ENCODE measurements around the gene SLC4A2. TPM values are rescaled to one million over a fixed set of nuclear protein-coding genes. Genes with fewer than 3 reads are reported as not detected.
A peak's percentile ranks its signal among the peaks of the same experiment; 100 is the strongest.
"Not testable (repeated sequence)": the region's sequence is repeated elsewhere in the genome, so short reads cannot be mapped to it uniquely, and the experiment has no call there.

The SLC4A2 gene
- total RNA-seq, 2 donors from 2014 or later, result 50.1 to 147 TPM

DNA sequence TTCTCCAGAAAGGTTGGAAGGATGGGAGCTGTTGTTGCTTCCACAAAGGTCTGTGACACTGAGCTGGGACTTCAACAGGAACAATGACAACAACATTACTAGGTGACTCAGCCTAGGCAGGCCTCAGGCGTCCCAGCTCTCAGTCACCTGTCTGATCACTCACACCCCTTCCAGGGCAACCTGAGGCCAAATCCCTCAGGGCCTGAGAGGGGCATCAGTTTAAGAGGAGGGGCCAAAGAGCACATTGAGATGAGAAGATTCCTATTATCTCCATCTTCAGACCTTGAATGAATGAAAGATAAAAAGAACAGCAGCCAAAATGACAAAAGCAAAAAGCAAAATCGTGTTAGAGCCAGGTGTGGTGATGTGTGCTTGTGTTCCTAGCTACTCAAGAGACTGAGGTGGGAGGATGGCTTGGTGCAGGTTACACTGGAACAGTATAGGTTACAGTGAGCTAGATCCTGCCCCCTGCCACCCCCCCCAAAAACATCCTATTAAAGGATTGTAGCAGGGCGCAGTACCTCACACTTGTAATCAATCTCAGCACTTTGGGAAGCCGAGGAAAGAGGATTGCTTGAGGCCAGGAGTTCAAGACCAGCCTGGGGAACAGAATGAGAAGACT lies 34.8 kb upstream of the SLC4A2 start, which contains the start of gene ATG9B:
TSS of gene ATG9B (minus strand) at position 60 of the 622 bp plus-strand sequence. CDS start 71 bp downstream, outside the sequence.
- WGBS, 2 donors, result 80 to 82% methylated on average over 4 of the region's 4 CpGs

DNA sequence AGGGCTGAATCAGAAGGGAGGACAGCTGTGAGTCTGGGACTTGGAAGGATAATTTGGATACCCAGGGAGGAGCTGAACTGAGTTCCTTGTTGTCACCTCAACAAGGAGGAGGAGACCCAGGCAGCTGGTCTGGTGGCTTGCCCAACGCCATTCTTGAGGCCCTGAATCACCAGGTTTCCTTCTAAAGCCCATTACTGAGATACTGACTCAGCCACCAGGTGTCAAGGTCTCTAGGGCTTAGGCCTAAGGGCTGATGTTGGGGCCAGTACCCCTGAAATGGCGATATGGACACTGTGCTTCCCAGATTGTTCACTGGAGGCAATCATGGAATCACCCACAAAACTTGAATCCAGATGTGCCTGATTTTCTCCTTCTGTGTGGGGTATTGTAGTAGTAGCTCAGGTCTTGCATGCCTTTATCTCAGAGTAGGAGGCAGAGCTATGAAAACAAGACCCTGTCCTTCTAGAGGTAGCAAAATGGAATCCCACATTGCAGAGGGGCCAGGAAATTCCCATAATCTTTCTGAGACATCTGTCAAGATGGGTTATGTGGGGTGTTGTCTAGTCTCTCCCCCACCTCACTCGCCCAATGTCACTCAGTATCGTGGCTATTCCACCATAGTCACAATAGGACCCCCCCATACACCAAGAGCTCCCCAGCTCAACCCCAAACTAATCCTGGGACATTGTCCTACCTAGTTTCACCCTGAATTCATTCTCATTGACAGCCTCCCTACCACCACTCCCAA lies 33.3 kb upstream of the SLC4A2 start:
- Histone ChIP-seq H3K4me3 (no peak overlapping the region), H3K36me3 (replicated peaks in 1 of 2; ENCODE audit: insufficient read depth in 1 of 2, low read depth in 2 of 2) (no peaks in the 10 kb centered on the region), H3K9me3 (no peaks in the 10 kb centered on the region), H3K27me3 (no peaks in the 10 kb centered on the region), H3K27ac (no peak overlapping the region), H3K4me1 (peaks cover 5% of the 10 kb centered on the region)
- intact Hi-C loops (cut with DNase I), result no loop called here
- TF ChIP-seq, protein P1, sequence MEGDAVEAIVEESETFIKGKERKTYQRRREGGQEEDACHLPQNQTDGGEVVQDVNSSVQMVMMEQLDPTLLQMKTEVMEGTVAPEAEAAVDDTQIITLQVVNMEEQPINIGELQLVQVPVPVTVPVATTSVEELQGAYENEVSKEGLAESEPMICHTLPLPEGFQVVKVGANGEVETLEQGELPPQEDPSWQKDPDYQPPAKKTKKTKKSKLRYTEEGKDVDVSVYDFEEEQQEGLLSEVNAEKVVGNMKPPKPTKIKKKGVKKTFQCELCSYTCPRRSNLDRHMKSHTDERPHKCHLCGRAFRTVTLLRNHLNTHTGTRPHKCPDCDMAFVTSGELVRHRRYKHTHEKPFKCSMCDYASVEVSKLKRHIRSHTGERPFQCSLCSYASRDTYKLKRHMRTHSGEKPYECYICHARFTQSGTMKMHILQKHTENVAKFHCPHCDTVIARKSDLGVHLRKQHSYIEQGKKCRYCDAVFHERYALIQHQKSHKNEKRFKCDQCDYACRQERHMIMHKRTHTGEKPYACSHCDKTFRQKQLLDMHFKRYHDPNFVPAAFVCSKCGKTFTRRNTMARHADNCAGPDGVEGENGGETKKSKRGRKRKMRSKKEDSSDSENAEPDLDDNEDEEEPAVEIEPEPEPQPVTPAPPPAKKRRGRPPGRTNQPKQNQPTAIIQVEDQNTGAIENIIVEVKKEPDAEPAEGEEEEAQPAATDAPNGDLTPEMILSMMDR (IDR thresholded peaks at IDR 0.05), result no peak
- TF ChIP-seq POLR2A (IDR thresholded peaks at IDR 0.05), result no peak
- DNase-seq, result no peak
- 79 to 85% methylated on average over 3 to 4 of the region's 4 CpGs for WGBS, 2 donors
- no peak for ATAC-seq

More for the DNA sequence above, 34.8 kb upstream of the SLC4A2 start, which contains the start of gene ATG9B:
- Histone ChIP-seq H3K9me3 (no peaks in the 10 kb centered on the region), H3K4me3 (no peak within 1 kb of the TSS), H3K27ac (no peak within 1 kb of the TSS), H3K36me3 (replicated peaks in 1 of 2; ENCODE audit: insufficient read depth in 1 of 2, low read depth in 2 of 2) (no peaks in the 10 kb centered on the region), H3K27me3 (no peaks in the 10 kb centered on the region), H3K4me1 (peaks cover 5% of the 10 kb centered on the region)
- TF ChIP-seq POLR2A (IDR thresholded peaks at IDR 0.05), result no peak
- TF ChIP-seq, protein P1 (IDR thresholded peaks at IDR 0.05), result no peak
- no peak for ATAC-seq
- intact Hi-C loops (cut with DNase I), result no loop called here
- no peak for DNase-seq

DNA sequence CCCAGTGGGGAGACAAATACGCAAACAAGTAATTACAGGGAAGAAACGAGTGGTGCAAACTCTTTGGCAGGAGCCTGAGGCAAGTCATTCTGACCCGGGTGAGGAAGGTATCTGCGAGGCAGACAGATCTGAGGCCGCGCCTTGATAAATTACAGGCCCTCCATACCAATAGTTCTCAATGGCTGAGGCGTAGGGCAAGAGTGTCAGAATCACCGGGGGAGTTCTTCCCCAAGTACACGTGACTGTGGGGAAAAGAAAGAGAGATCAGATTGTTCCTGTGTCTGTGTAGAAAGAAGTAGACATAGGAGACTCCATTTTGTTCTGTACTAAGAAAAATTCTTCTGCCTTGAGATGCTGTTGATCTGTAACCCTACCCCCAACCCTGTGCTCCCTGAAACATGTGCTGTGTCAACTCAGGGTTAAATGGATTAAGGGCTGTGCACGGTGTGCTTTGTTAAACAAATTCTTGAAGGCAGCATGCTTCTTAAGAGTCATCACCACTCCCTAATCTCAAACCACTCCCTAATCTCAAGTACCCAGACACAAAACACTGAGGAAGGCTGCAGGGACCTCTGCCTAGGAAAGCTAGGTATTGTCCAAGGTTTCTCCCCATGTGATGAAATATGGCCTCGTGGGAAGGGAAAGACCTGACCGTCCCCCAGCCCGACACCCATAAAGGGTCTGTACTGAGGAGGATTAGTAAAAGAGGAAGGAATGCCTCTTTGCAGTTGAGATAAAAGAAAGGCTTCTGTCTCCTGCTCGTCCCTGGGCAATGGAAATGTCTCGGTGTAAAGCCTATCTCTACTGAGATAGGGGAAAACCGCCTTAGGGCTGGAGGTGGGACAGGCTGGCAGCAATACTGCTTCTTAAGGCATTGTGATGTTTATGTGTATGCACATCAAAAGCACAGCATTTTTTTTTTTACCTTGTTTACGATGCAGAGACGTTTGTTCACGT lies 32.3 kb upstream of the SLC4A2 start:
- H3K36me3 ChIP-seq (replicated peaks in 1 of 2; ENCODE audit: insufficient read depth in 1 of 2, low read depth in 2 of 2); DNase-seq; H3K9me3 ChIP-seq; H3K4me3 ChIP-seq; intact Hi-C loops (cut with DNase I); H3K4me1 ChIP-seq; ATAC-seq; H3K27me3 ChIP-seq: not testable (repeated sequence)
- peak overlapping the region in 2 of 4 donors; percentile 84 to 89 for H3K27ac ChIP-seq
- WGBS, 2 donors, result 46% methylated on average over 19 of the region's 19 CpGs

DNA sequence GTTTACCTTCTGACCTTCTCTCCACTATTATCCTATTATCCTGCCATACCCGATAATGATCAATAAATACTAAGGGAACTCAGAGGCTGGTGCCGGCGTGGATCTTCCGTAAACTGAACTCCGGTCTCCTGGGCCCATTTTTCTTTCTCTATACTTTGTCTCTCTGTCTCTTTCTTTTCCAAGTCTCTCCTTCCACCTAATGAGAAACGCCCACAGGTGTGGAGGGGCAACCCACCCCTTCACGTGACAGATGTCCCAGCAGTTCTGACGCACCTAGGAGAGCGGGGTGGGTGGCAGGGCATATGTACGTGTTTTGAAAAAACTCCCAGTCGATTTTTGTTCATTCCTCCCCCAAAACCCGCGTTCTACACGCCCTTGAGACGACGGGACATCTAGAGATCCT lies 31.7 kb upstream of the SLC4A2 start:
- DNase-seq; H3K27me3 ChIP-seq; intact Hi-C loops (cut with DNase I); H3K36me3 ChIP-seq (replicated peaks in 1 of 2; ENCODE audit: insufficient read depth in 1 of 2, low read depth in 2 of 2); H3K4me1 ChIP-seq; H3K9me3 ChIP-seq; ATAC-seq: not testable (repeated sequence)
- 6 to 7% methylated on average over 16 of the region's 16 CpGs for whole genome bisulfite sequencing, 2 donors
- Histone ChIP-seq H3K4me3 (peak overlapping the region in 1 of 2 donors; percentile 9), H3K27ac (peak overlapping the region; percentile 50 to 89 (median 78))

DNA sequence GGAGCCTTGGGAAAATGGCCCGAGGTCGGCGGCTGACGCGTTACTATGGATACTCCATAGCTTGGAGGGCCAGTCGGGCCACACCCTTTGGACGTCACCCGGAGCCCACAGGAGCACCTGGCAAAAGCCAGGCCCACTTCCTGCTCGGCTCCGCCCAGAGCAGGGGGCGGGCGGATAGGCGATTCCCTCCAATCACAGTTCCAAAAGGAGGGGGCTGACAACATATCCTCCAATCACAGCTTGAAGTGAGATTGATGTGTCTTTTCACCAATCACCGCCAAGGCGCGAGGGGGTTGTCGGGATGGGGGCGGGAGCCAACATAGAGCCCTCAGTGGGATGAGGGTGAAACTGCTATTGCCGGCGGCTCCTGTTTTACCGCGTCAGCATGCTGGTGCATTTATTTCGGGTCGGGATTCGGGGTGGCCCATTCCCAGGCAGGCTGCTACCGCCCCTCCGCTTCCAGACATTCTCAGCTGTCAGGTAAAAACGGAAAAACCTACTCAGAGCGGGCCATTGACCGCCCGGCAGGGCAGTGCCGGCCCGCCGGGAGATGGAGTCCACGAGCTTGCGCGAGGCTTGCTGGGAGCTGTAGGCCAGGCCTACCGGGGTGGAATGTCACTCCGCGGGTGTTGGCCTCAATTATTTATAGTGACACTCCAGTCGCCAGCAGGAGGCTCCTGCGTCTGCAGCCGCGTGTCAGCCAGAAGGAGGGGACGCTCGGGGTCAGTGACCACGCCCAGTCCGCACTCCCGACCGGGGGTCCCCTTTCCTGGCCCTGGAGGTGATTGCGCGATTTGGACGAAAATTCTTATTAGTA lies 31.1 kb upstream of the SLC4A2 start, which contains the start of gene ABCB8:
TSS of gene ABCB8 (plus strand) at position 320 of the 817 bp plus-strand sequence. CDS start at position 386, 66 bp downstream.
- H3K36me3 ChIP-seq (replicated peaks in 1 of 2; ENCODE audit: insufficient read depth in 1 of 2, low read depth in 2 of 2), result no peaks in the 10 kb centered on the region
- 0 to 1% methylated on average over 24 to 53 of the region's 53 CpGs for WGBS, 2 donors
- DNase-seq, result peak; percentile 99 to 100 (median 99)
- peaks cover 5% of the 10 kb centered on the region for H3K4me1 ChIP-seq
- H3K4me3 ChIP-seq, result peak within 1 kb of the TSS in 1 of 2 donors; percentile 68
- TF ChIP-seq POLR2A (IDR thresholded peaks at IDR 0.05), result peak in 2 of 3 donors; percentile 70 to 71
- TF ChIP-seq, protein P1 (IDR thresholded peaks at IDR 0.05), result peak; percentile 24 to 84 (median 76)
- peak within 1 kb of the TSS; percentile 66 to 89 (median 78) for H3K27ac ChIP-seq
- ATAC-seq, result peak; percentile 96
- intact Hi-C loops (cut with DNase I), result no loop called here
- H3K9me3 ChIP-seq, result no peaks in the 10 kb centered on the region
- no peaks in the 10 kb centered on the region for H3K27me3 ChIP-seq
